AG04450 (cell line): Measurements from ENCODE around the gene SEMA3C. TPM values are rescaled to one million over a fixed set of nuclear protein-coding genes. Genes with fewer than 3 reads are reported as not detected.

Experiments
- CTCF ChIA-PET: fragments of 300-600, 350-600 bp; formaldehyde crosslinking; extraction: SDS; loops from one replicate; lab custom pipeline; 2022; ENCODE audit warnings: antibody characterized with exemption, inconsistent platforms; lab: Charles Lee
- POLR2A ChIA-PET: fragments of 350-600 bp; formaldehyde crosslinking; extraction: SDS; loops from one replicate; lab custom pipeline; 2021; ENCODE audit warnings: antibody characterized with exemption, inconsistent platforms; lab: Yijun Ruan, JAX
- DNase-seq: peaks from one replicate; pipeline ENCODE4 v3.0.0-alpha.2; 2011; ENCODE audit warnings: low read depth, low spot score
- H3K27ac ChIP-seq: one replicate; pipeline ENCODE4 v1.5.1; 2012; ENCODE audit warnings: low read depth, low read length, control low read depth
- H3K27me3 ChIP-seq: one replicate; pipeline ENCODE4 v1.6.0; 2012; ENCODE audit warnings: low read length; ENCODE audit not compliant: control insufficient read depth, insufficient read depth
- H3K4me3 ChIP-seq: 2 replicates; pipeline ENCODE4 v1.5.1; 2011; ENCODE audit warnings: mild to moderate bottlenecking, low read depth, low read length, control low read depth
- H3K9me3 ChIP-seq: 2 replicates; pipeline ENCODE4 v1.5.1; 2012; ENCODE audit warnings: low read length; ENCODE audit not compliant: control insufficient read depth, insufficient read depth
- CTCF ChIP-seq: IDR thresholded peaks from 2 replicates; pipeline ENCODE4 v1.5.1; 2011; ENCODE audit warnings: low read depth, low read length, control low read depth, inconsistent platforms
- polyA plus RNA-seq: library from polyadenylated mRNA; depleted of rRNA; stranded (reverse); fragments of >200 nt; gene quantifications from 2 replicates; pipeline ENCODE4 v1.2.3, GENCODE V29; 2011

SEMA3C gene
- polyA plus RNA-seq, 1 experiment, result 39.9 TPM

GRCh38 chr7:80781146-80781545, 137.7 kb downstream of the SEMA3C start:
- CTCF ChIA-PET, result interaction anchor here (1.5 kb wide), 1 partner anchor 8 kb away, joined by 3 read pairs; no protein-coding TSS in a partner anchor

GRCh38 chr7:80779456-80779855, 139.4 kb downstream of the SEMA3C start:
- no peaks in the 10 kb centered on the region for H3K27me3 ChIP-seq
- H3K27ac ChIP-seq, result no peak overlapping the region
- H3K9me3 ChIP-seq, result no peaks in the 10 kb centered on the region
- no peak for TF ChIP-seq CTCF
- H3K4me3 ChIP-seq, result no peak overlapping the region
- CTCF ChIA-PET, result interaction anchor here (1.2 to 1.5 kb wide), 2 partner anchors 9 to 10 kb away, joined by 3 read pairs; no protein-coding TSS in a partner anchor
- POLR2A ChIA-PET, result no interaction called here
- no peak for DNase-seq

More at GRCh38 chr7:80781146-80781545, 137.7 kb downstream of the SEMA3C start:
- Histone ChIP-seq H3K4me3 (no peak overlapping the region), H3K27ac (no peak overlapping the region), H3K27me3 (no peaks in the 10 kb centered on the region), H3K9me3 (no peaks in the 10 kb centered on the region)
- no peak for TF ChIP-seq CTCF
- POLR2A ChIA-PET, result no interaction called here
- DNase-seq, result no peak

GRCh38 chr7:80775897-80776296, 143.0 kb downstream of the SEMA3C start:
- no peak for DNase-seq
- POLR2A ChIA-PET, result no interaction called here
- no peak for TF ChIP-seq CTCF
- CTCF ChIA-PET, result no interaction called here
- no peaks in the 10 kb centered on the region for H3K9me3 ChIP-seq
- H3K4me3 ChIP-seq, result no peak overlapping the region
- no peaks in the 10 kb centered on the region for H3K27me3 ChIP-seq
- no peak overlapping the region for H3K27ac ChIP-seq

GRCh38 chr7:80775482-80775881, 143.4 kb downstream of the SEMA3C start:
- Histone ChIP-seq H3K27ac (no peak overlapping the region), H3K27me3 (no peaks in the 10 kb centered on the region), H3K9me3 (no peaks in the 10 kb centered on the region), H3K4me3 (no peak overlapping the region)
- DNase-seq, result no peak
- POLR2A ChIA-PET, result no interaction called here
- CTCF ChIA-PET, result no interaction called here
- no peak for TF ChIP-seq CTCF

GRCh38 chr7:80774843-80775242, 144.0 kb downstream of the SEMA3C start:
- Histone ChIP-seq H3K9me3 (no peaks in the 10 kb centered on the region), H3K27me3 (no peaks in the 10 kb centered on the region), H3K27ac (no peak overlapping the region), H3K4me3 (no peak overlapping the region)
- DNase-seq, result no peak
- TF ChIP-seq CTCF, result no peak
- CTCF ChIA-PET, result no interaction called here
- POLR2A ChIA-PET, result no interaction called here
